Measurements from ENCODE around the gene C10orf143. TPM values are rescaled to one million over a fixed set of nuclear protein-coding genes. Genes with fewer than 3 reads are reported as not detected.

C10orf143 gene
- polyA plus RNA-seq, 1 donor (not counting 4 experiments of a cell fraction or from before 2014, with no cell fraction given), result 1.4 TPM

- Histone ChIP-seq H3K27me3 (ENCODE audit: control insufficient read depth, extremely low read depth, insufficient read depth, low read length) (no peaks in the 10 kb centered on the region), H3K9ac (ENCODE audit: control insufficient read depth, extremely low read depth, insufficient read depth, low read length) (no peak overlapping the region), H2AFZ (ENCODE audit: control insufficient read depth, low read length) (no peak overlapping the region), H3K9me3 (ENCODE audit: control insufficient read depth, low read depth, low read length) (no peaks in the 10 kb centered on the region), H3K4me1 (ENCODE audit: control insufficient read depth, extremely low read depth, insufficient read depth, low read length) (no peaks in the 10 kb centered on the region), H3K36me3 (ENCODE audit: control insufficient read depth in 2 of 2, extremely low read depth in 1 of 2, insufficient read depth in 2 of 2, low read length in 2 of 2) (no peaks in the 10 kb centered on the region), H3K4me3 (ENCODE audit: control insufficient read depth in 2 of 3, extremely low read depth in 1 of 3, insufficient read depth in 2 of 3, low read depth in 1 of 3, low read length in 3 of 3) (no peak overlapping the region), H3K27ac (ENCODE audit: control insufficient read depth, insufficient read depth, low read length) (no peak overlapping the region), H4K20me1 (ENCODE audit: control insufficient read depth, extremely low read depth, insufficient read depth, low read length) (no peaks in the 10 kb centered on the region), H3K79me2 (ENCODE audit: control insufficient read depth, insufficient read depth, low read length) (no peaks in the 10 kb centered on the region), H3K4me2 (ENCODE audit: control insufficient read depth, extremely low read depth, insufficient read depth, low read depth, low read length) (no peak overlapping the region), H3K9me1 (ENCODE audit: control insufficient read depth, extremely low read depth, insufficient read depth, low read length) (no peaks in the 10 kb centered on the region)
- FAIRE-seq (no peak), DNase-seq (ENCODE audit: low read depth, low spot score) (no peak)
- TF ChIP-seq CTCF (optimal IDR thresholded peaks at IDR 0.05 in 1 of 3, IDR thresholded peaks at IDR 0.05 in 1 of 3, conservative IDR thresholded peaks at IDR 0.05 in 1 of 3; ENCODE audit: extremely low read depth in 1 of 3, insufficient read depth in 2 of 3, low read length in 3 of 3) (no peak), EZH2 (IDR thresholded peaks at IDR 0.05; ENCODE audit: low read length) (no peak)
- dilution Hi-C loops (cut with MboI; ENCODE audit: extremely low pct_ligation_motif_present, low sequenced_read_pairs), result no loop called here
Observed at GRCh38 chr10:130047336-130047735, 63.3 kb downstream of the C10orf143 start.

GRCh38 chr10:130046591-130046990 is 64.0 kb downstream of the C10orf143 start:
- Histone ChIP-seq H3K79me2 (ENCODE audit: control insufficient read depth, insufficient read depth, low read length) (no peaks in the 10 kb centered on the region), H3K4me1 (ENCODE audit: control insufficient read depth, extremely low read depth, insufficient read depth, low read length) (no peaks in the 10 kb centered on the region), H3K27ac (ENCODE audit: control insufficient read depth, insufficient read depth, low read length) (no peak overlapping the region), H3K27me3 (ENCODE audit: control insufficient read depth, extremely low read depth, insufficient read depth, low read length) (no peaks in the 10 kb centered on the region), H3K4me2 (ENCODE audit: control insufficient read depth, extremely low read depth, insufficient read depth, low read depth, low read length) (no peak overlapping the region), H3K9me3 (ENCODE audit: control insufficient read depth, low read depth, low read length) (no peaks in the 10 kb centered on the region), H3K9ac (ENCODE audit: control insufficient read depth, extremely low read depth, insufficient read depth, low read length) (no peak overlapping the region), H3K4me3 (ENCODE audit: control insufficient read depth in 2 of 3, extremely low read depth in 1 of 3, insufficient read depth in 2 of 3, low read depth in 1 of 3, low read length in 3 of 3) (no peak overlapping the region), H4K20me1 (ENCODE audit: control insufficient read depth, extremely low read depth, insufficient read depth, low read length) (no peaks in the 10 kb centered on the region), H3K36me3 (ENCODE audit: control insufficient read depth in 2 of 2, extremely low read depth in 1 of 2, insufficient read depth in 2 of 2, low read length in 2 of 2) (no peaks in the 10 kb centered on the region), H3K9me1 (ENCODE audit: control insufficient read depth, extremely low read depth, insufficient read depth, low read length) (no peaks in the 10 kb centered on the region), H2AFZ (ENCODE audit: control insufficient read depth, low read length) (no peak overlapping the region)
- no peak for TF ChIP-seq CTCF (optimal IDR thresholded peaks at IDR 0.05 in 1 of 3, IDR thresholded peaks at IDR 0.05 in 1 of 3, conservative IDR thresholded peaks at IDR 0.05 in 1 of 3; ENCODE audit: extremely low read depth in 1 of 3, insufficient read depth in 2 of 3, low read length in 3 of 3)
- DNase-seq (ENCODE audit: low read depth, low spot score), result no peak
- dilution Hi-C loops (cut with MboI; ENCODE audit: extremely low pct_ligation_motif_present, low sequenced_read_pairs), result no loop called here
- no peak for FAIRE-seq
